Lower leg skin (tissue), 4 donors: ENCODE measurements around the gene RALGPS2. TPM values are rescaled to one million over a fixed set of nuclear protein-coding genes. Genes with fewer than 3 reads are reported as not detected.

Source experiments
- DNase-seq, 2 donors: peaks; one replicate each; pipeline ENCODE4 v3.0.0-alpha.2; 2019; ENCODE audit warnings: low spot score in 2 of 2
- H3K4me3 ChIP-seq: fragments of 200-600 bp; sonication (generic); 2 replicates; pipeline ENCODE4 v1.5.1; 2017; ENCODE audit warnings: mild to moderate bottlenecking, low read depth; ENCODE audit not compliant: poor library complexity, severe bottlenecking
- CTCF ChIP-seq, 3 donors: fragments of 450-650 bp; IDR thresholded peaks; one replicate each; pipeline ENCODE4 v1.5.1; 2016; ENCODE audit warnings: antibody characterized with exemption in 3 of 3, mild to moderate bottlenecking in 3 of 3, moderate library complexity in 2 of 3
- POLR2A ChIP-seq, 2 donors: fragments of 450-650 bp; IDR thresholded peaks; one replicate each; pipeline ENCODE4 v1.6.1; 2016 to 2017; ENCODE audit warnings: antibody characterized with exemption in 2 of 2, mild to moderate bottlenecking in 1 of 2, moderate library complexity in 1 of 2
- WGBS, 2 donors: methylation state at CpG; one replicate each; pipeline ENCODE4 v1.1.5; 2018; 5-methylcytosine and 5-hydroxymethylcytosine counted together
- intact Hi-C: fragments of 100-400 bp; cut with DNase I; formaldehyde crosslinking; loops from one replicate; pipeline ENCODE4 v1.15.0; 2023; ENCODE audit warnings: low total_unique reads
- total RNA-seq, 4 donors: library from RNA; depleted of rRNA; stranded (reverse); fragments of >200 nt; gene quantifications; one replicate each; pipeline ENCODE4 v1.1.0, GENCODE V29; 2016

The RALGPS2 gene
- total RNA-seq, 4 donors from 2014 or later, result 26.2 to 33.5 (median 31.7) TPM

GRCh38 chr1:178706432-178706831, 18.6 kb upstream of the RALGPS2 start:
- WGBS, 2 donors, result 40 to 55% methylated on average over 2 of the region's 2 CpGs
- intact Hi-C loops, result no loop called here
- no peak overlapping the region for H3K4me3 ChIP-seq
- DNase-seq, result no peak
- TF ChIP-seq CTCF (IDR thresholded peaks at IDR 0.05) (no peak), POLR2A (IDR thresholded peaks at IDR 0.05) (no peak)

GRCh38 chr1:178713259-178713658, 11.8 kb upstream of the RALGPS2 start:
- no peak for DNase-seq
- intact Hi-C loops, result no loop called here
- H3K4me3 ChIP-seq, result no peak overlapping the region
- WGBS, 2 donors, result 36 to 43% methylated on average over 2 of the region's 2 CpGs
- no peak for TF ChIP-seq POLR2A (IDR thresholded peaks at IDR 0.05)
- TF ChIP-seq CTCF (IDR thresholded peaks at IDR 0.05), result no peak

- no peak overlapping the region for H3K4me3 ChIP-seq
- 94 to 98% methylated on average over 4 of the region's 4 CpGs for WGBS, 2 donors
- DNase-seq, result no peak
- no peak for TF ChIP-seq POLR2A (IDR thresholded peaks at IDR 0.05)
- no peak for TF ChIP-seq CTCF (IDR thresholded peaks at IDR 0.05)
- intact Hi-C loops, result no loop called here
These were observed 10.6 kb upstream of the RALGPS2 start for GRCh38 chr1:178714453-178714852.

GRCh38 chr1:178716111-178716510, 8.9 kb upstream of the RALGPS2 start:
- TF ChIP-seq POLR2A (IDR thresholded peaks at IDR 0.05) (no peak), CTCF (IDR thresholded peaks at IDR 0.05) (no peak)
- no peak for DNase-seq
- intact Hi-C loops, result no loop called here
- no peak overlapping the region for H3K4me3 ChIP-seq

- no peak for DNase-seq
- intact Hi-C loops, result no loop called here
- H3K4me3 ChIP-seq, result no peak overlapping the region
- 88 to 98% methylated on average over 1 of the region's 1 CpG for WGBS, 2 donors
- TF ChIP-seq CTCF (IDR thresholded peaks at IDR 0.05) (no peak), POLR2A (IDR thresholded peaks at IDR 0.05) (no peak)
These were observed 6.5 kb upstream of the RALGPS2 start for GRCh38 chr1:178718520-178718919.

GRCh38 chr1:178723546-178723945, 1.5 kb upstream of the RALGPS2 start:
- no peak for DNase-seq
- 61 to 66% methylated on average over 3 of the region's 3 CpGs for WGBS, 2 donors
- intact Hi-C loops, result no loop called here
- H3K4me3 ChIP-seq, result no peak overlapping the region
- TF ChIP-seq POLR2A (IDR thresholded peaks at IDR 0.05) (no peak), CTCF (IDR thresholded peaks at IDR 0.05) (no peak)
